ENCODE results near the gene LKAAEAR1.

GRCh38 chr20:64035066-64035932 lies 48.9 kb downstream of the LKAAEAR1 start:
- TF ChIP-seq TOX (CRISPR knock-in tag; IDR thresholded peaks at IDR 0.05; ENCODE audit: borderline replicate concordance) (no peak), ZNF70 (CRISPR knock-in tag; IDR thresholded peaks at IDR 0.05) (no peak), ZNF565 (CRISPR knock-in tag; conservative IDR thresholded peaks at IDR 0.05; ENCODE audit: low read depth) (no peak), CSDC2 (CRISPR knock-in tag; IDR thresholded peaks at IDR 0.05) (no peak), PATZ1 (CRISPR knock-in tag; IDR thresholded peaks at IDR 0.05; ENCODE audit: borderline replicate concordance) (no peak), POU6F1 (CRISPR knock-in tag; IDR thresholded peaks at IDR 0.05; ENCODE audit: borderline replicate concordance, low read depth) (no peak), PPARA (CRISPR knock-in tag; IDR thresholded peaks at IDR 0.05; ENCODE audit: borderline replicate concordance) (no peak), ZFP3 (CRISPR knock-in tag; IDR thresholded peaks at IDR 0.05) (no peak), TSHZ2 (CRISPR knock-in tag; IDR thresholded peaks at IDR 0.05) (no peak), RARB (CRISPR knock-in tag; IDR thresholded peaks at IDR 0.05) (no peak), ISL1 (CRISPR knock-in tag; IDR thresholded peaks at IDR 0.05) (no peak), BACH2 (CRISPR knock-in tag; IDR thresholded peaks at IDR 0.05; ENCODE audit: borderline replicate concordance) (no peak)

All from SK-N-SH treated with all-trans-retinoic acid at 6 μM for 48 hours (cell line).